ENCODE data around the gene MRRF. TPM values are rescaled to one million over a fixed set of nuclear protein-coding genes. Genes with fewer than 3 reads are reported as not detected.

MRRF gene
- total RNA-seq, 1 experiment from 2014 or later, result 45.7 TPM

GRCh38 chr9:122332644-122333043, 68.0 kb downstream of the MRRF start:
- no peak overlapping the region for H3K27ac Mint-ChIP-seq (ENCODE audit: unreplicated experiment)
- TF ChIP-seq CTCF (IDR thresholded peaks at IDR 0.05; ENCODE audit: unreplicated experiment), result no peak
- H3K36me3 Mint-ChIP-seq (ENCODE audit: insufficient read depth, unreplicated experiment), result peaks cover 4% of the 10 kb centered on the region
- intact Hi-C loops (cut with micrococcal nuclease; ENCODE audit: unreplicated experiment), result no loop called here
- H3K4me3 Mint-ChIP-seq (ENCODE audit: low read depth, unreplicated experiment), result no peak overlapping the region
- BruUV-seq (replicated peaks), result no TSS peak
- CTCF ChIA-PET, result interaction anchor here (0.5 kb wide), 1 partner anchor 195 kb away, joined by 4 read pairs; no protein-coding TSS in a partner anchor
- no peak for DNase-seq
- H3K9me3 Mint-ChIP-seq (ENCODE audit: low read depth, unreplicated experiment), result no peaks in the 10 kb centered on the region
- no peaks in the 10 kb centered on the region for H3K27me3 Mint-ChIP-seq (ENCODE audit: unreplicated experiment)
- no peaks in the 10 kb centered on the region for H3K4me1 Mint-ChIP-seq (ENCODE audit: low read depth, unreplicated experiment)

DNA sequence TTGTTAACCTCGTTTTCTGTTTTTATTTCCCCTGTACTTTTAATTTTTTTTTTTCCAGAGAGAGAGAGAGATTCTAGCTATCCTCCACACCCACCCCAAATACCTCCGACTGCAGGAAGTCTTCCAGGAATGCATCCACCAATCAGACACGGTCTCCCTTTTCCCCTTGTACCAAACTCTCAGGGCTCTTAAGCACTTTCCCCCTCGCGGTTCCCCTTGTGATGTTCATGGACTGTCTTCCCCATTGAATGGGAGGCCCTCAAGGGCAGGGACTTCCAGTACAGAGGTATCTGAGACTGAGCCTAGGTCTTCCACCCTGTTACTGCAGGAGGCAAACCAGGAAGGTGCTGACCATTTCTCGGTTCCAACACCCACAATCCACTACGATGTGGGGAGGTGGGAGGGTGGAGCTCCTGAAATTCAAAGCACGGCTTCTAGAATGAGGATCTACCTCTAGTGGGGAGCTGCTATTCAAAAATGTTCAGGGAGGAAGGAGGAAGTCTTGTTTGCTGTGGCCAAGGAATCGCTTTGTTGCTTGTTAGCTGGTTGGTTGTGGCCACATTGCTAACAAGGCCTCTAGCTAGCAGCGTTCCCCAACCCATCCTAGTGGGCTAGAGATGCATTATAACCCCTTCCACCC, 68.6 kb downstream of the MRRF start:
- TF ChIP-seq CTCF (IDR thresholded peaks at IDR 0.05; ENCODE audit: unreplicated experiment), result no peak
- Mint-ChIP-seq H3K27me3 (ENCODE audit: unreplicated experiment) (peaks cover under 1% of the 10 kb centered on the region), H3K36me3 (ENCODE audit: insufficient read depth, unreplicated experiment) (peaks cover 4% of the 10 kb centered on the region), H3K27ac (ENCODE audit: unreplicated experiment) (no peak overlapping the region), H3K4me1 (ENCODE audit: low read depth, unreplicated experiment) (no peaks in the 10 kb centered on the region), H3K9me3 (ENCODE audit: low read depth, unreplicated experiment) (no peaks in the 10 kb centered on the region), H3K4me3 (ENCODE audit: low read depth, unreplicated experiment) (no peak overlapping the region)
- CTCF ChIA-PET, result interaction anchor here (0.5 to 0.6 kb wide), 2 partner anchors 196 to 541 kb away, joined by 3 to 4 read pairs; no protein-coding TSS in a partner anchor
- BruUV-seq (replicated peaks), result no TSS peak
- DNase-seq, result no peak
- intact Hi-C loops (cut with micrococcal nuclease; ENCODE audit: unreplicated experiment), result no loop called here

DNA sequence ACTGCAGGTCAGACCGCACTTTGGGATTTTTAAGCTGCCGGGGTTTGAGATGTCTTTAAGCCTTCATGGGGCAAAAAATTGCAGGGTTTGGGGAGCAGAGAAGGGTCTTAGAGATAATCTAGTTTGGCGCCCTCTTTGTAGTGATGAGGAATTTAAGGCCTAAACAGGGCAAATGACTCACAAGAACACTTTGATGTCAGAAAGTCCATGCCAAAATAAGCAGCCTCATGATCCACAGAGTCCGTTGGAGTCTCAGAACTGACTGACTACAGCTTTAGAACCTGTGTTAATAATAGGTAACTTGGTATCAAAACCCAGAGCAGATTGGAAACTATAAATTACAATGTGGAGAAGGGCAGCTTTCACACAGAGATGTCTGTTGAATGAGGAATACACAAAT, 70.2 kb downstream of the MRRF start:
- DNase-seq, result no peak
- no peaks in the 10 kb centered on the region for H3K4me1 Mint-ChIP-seq (ENCODE audit: low read depth, unreplicated experiment)
- no peak overlapping the region for H3K27ac Mint-ChIP-seq (ENCODE audit: unreplicated experiment)
- H3K4me3 Mint-ChIP-seq (ENCODE audit: low read depth, unreplicated experiment), result no peak overlapping the region
- H3K36me3 Mint-ChIP-seq (ENCODE audit: insufficient read depth, unreplicated experiment), result peaks cover 4% of the 10 kb centered on the region
- H3K9me3 Mint-ChIP-seq (ENCODE audit: low read depth, unreplicated experiment), result no peaks in the 10 kb centered on the region
- TF ChIP-seq CTCF (IDR thresholded peaks at IDR 0.05; ENCODE audit: unreplicated experiment), result no peak
- intact Hi-C loops (cut with micrococcal nuclease; ENCODE audit: unreplicated experiment), result no loop called here
- BruUV-seq (replicated peaks), result no TSS peak
- H3K27me3 Mint-ChIP-seq (ENCODE audit: unreplicated experiment), result peaks cover 17% of the 10 kb centered on the region
- CTCF ChIA-PET, result interaction anchor here (0.6 kb wide), 1 partner anchor 557 kb away, joined by 7 read pairs; no protein-coding TSS in a partner anchor

DNA sequence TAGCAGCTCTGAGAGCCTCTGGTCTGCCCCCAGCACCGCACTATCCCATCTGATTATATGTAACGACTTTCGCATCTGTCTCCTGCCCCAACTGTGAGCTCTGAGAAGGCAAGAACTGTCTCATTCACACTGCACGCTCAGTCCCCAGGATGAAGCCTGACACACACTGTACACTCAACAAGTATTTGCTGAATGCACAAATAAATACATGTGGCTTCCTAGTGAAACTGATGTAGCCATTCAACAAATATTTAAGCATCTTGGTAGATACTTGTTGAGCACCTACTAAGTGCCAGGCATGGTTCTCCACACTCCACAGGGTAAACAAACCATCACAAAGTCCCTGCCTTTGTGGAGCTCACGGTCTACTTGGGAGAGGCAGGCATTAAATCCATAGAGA, 71.5 kb downstream of the MRRF start:
- intact Hi-C loops (cut with micrococcal nuclease; ENCODE audit: unreplicated experiment), result no loop called here
- Mint-ChIP-seq H3K27me3 (ENCODE audit: unreplicated experiment) (peaks cover 22% of the 10 kb centered on the region), H3K27ac (ENCODE audit: unreplicated experiment) (no peak overlapping the region), H3K36me3 (ENCODE audit: insufficient read depth, unreplicated experiment) (peaks cover 4% of the 10 kb centered on the region), H3K4me1 (ENCODE audit: low read depth, unreplicated experiment) (no peaks in the 10 kb centered on the region), H3K4me3 (ENCODE audit: low read depth, unreplicated experiment) (no peak overlapping the region), H3K9me3 (ENCODE audit: low read depth, unreplicated experiment) (no peaks in the 10 kb centered on the region)
- no TSS peak for BruUV-seq (replicated peaks)
- CTCF ChIA-PET, result no interaction called here
- no peak for DNase-seq
- no peak for TF ChIP-seq CTCF (IDR thresholded peaks at IDR 0.05; ENCODE audit: unreplicated experiment)

Data from Calu3 (cell line).